ENCODE results near the gene PTPRA.

DNA sequence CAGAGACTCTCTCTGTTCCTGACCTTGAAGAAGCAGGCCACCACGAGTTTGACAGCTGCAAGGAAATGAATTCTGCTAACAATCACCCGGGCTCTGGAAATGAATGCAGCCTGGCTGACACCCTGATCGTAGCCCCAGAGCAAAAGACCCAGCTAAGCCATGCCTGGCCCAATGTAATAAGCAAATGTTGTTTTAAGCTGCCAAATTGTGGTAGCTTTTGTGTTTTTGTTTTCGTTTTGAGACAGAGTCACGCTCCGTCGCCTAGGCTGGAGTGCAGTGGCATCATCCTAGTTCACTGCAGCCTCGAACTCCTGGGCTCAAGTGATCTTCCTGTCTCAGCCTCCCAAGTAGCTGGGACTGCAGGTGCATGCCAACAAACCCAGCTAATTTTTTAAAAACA is 194.8 kb downstream of the PTPRA start:
- TF ChIP-seq ELF4 (CRISPR knock-in tag; IDR thresholded peaks at IDR 0.05; ENCODE audit: borderline replicate concordance) (no peak), ZNF747 (CRISPR knock-in tag; IDR thresholded peaks at IDR 0.05; ENCODE audit: borderline replicate concordance) (no peak), ZFP41 (CRISPR knock-in tag; IDR thresholded peaks at IDR 0.05; ENCODE audit: borderline replicate concordance) (no peak), EZH2 (conservative IDR thresholded peaks at IDR 0.05; ENCODE audit: low read depth, low read length) (no peak), SMC3 (IDR thresholded peaks at IDR 0.05; ENCODE audit: low read length) (no peak), RAD21 (CRISPR knock-in tag; IDR thresholded peaks at IDR 0.05) (no peak)
- TF ChIP-seq, protein P1, sequence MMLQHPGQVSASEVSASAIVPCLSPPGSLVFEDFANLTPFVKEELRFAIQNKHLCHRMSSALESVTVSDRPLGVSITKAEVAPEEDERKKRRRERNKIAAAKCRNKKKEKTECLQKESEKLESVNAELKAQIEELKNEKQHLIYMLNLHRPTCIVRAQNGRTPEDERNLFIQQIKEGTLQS (CRISPR knock-in tag; IDR thresholded peaks at IDR 0.05), result no peak
- TF ChIP-seq, protein P2, sequence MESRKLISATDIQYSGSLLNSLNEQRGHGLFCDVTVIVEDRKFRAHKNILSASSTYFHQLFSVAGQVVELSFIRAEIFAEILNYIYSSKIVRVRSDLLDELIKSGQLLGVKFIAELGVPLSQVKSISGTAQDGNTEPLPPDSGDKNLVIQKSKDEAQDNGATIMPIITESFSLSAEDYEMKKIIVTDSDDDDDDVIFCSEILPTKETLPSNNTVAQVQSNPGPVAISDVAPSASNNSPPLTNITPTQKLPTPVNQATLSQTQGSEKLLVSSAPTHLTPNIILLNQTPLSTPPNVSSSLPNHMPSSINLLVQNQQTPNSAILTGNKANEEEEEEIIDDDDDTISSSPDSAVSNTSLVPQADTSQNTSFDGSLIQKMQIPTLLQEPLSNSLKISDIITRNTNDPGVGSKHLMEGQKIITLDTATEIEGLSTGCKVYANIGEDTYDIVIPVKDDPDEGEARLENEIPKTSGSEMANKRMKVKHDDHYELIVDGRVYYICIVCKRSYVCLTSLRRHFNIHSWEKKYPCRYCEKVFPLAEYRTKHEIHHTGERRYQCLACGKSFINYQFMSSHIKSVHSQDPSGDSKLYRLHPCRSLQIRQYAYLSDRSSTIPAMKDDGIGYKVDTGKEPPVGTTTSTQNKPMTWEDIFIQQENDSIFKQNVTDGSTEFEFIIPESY (CRISPR knock-in tag; IDR thresholded peaks at IDR 0.05), result no peak
- TF ChIP-seq, protein P3, sequence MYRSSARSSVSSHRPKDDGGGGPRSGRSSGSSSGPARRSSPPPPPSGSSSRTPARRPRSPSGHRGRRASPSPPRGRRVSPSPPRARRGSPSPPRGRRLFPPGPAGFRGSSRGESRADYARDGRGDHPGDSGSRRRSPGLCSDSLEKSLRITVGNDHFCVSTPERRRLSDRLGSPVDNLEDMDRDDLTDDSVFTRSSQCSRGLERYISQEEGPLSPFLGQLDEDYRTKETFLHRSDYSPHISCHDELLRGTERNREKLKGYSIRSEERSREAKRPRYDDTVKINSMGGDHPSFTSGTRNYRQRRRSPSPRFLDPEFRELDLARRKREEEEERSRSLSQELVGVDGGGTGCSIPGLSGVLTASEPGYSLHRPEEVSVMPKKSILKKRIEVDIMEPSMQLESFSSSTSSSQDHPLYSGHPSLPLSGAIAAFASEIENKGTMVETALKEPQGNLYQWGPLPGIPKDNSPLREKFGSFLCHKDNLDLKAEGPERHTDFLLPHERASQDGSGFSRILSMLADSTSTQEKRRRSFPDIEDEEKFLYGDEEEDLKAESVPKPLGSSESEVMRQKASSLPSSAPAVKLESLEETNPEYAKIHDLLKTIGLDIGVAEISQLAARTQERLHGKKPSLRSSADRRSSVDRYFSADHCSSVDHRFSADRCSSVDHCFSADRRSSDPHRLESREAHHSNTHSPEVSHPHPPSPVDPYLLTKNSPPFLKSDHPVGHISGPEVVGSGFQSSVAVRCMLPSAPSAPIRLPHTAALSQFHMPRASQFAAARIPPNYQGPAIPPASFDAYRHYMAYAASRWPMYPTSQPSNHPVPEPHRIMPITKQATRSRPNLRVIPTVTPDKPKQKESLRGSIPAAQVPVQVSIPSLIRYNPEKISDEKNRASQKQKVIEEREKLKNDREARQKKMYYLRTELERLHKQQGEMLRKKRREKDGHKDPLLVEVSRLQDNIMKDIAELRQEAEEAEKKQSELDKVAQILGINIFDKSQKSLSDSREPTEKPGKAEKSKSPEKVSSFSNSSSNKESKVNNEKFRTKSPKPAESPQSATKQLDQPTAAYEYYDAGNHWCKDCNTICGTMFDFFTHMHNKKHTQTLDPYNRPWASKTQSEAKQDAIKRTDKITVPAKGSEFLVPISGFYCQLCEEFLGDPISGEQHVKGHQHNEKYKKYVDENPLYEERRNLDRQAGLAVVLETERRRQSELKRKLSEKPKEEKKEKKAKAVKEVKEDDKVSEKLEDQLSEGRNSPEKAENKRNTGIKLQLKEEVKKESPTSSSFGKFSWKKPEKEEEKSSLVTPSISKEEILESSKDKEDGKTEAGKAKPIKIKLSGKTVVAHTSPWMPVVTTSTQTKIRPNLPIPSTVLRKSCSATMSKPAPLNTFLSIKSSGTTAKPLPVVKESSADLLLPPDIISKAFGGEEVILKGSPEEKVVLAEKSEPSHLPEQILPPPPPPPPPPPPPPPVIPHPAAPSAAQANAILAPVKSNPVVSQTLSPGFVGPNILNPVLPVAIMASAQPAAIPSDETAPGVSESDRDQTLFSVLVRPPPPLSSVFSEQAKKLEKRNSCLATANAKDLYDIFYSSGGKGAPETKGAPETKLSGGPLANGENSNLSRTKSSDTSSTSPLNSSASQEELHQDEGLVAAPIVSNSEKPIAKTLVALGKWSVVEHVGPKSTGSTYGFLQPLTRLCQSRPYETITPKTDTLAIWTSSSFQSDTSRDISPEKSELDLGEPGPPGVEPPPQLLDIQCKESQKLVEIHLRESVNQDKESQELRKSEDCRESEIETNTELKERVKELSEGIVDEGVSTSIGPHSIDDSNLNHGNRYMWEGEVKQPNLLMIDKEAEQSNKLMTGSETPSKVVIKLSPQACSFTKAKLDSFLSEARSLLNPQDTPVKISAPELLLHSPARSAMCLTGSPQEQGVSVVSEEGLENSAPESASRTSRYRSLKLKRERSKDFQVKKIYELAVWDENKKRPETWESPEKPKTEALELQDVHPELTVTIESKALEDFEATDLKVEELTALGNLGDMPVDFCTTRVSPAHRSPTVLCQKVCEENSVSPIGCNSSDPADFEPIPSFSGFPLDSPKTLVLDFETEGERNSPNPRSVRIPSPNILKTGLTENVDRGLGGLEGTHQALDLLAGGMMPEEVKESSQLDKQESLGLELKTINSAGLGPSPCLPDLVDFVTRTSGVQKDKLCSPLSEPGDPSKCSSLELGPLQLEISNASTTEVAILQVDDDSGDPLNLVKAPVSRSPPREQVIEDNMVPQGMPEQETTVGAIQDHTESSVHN (CRISPR knock-in tag; IDR thresholded peaks at IDR 0.05), result no peak
